AG10803 (cell line): ENCODE measurements around the gene CATSPERZ.

ENCODE experiments used
- DNase-seq: peaks from one replicate; pipeline ENCODE4 v3.0.0; 2010; ENCODE audit warnings: low read depth
- H3K4me3 ChIP-seq: 2 replicates; pipeline ENCODE4 v1.5.1; 2011; ENCODE audit warnings: mild to moderate bottlenecking, low read length, control low read depth
- TF ChIP-seq, protein P1 (sequence below): conservative IDR thresholded peaks from 2 replicates; pipeline ENCODE4 v1.5.1; 2011; ENCODE audit warnings: mild to moderate bottlenecking, low read length, control low read depth, inconsistent platforms

Gene CATSPERZ

DNA sequence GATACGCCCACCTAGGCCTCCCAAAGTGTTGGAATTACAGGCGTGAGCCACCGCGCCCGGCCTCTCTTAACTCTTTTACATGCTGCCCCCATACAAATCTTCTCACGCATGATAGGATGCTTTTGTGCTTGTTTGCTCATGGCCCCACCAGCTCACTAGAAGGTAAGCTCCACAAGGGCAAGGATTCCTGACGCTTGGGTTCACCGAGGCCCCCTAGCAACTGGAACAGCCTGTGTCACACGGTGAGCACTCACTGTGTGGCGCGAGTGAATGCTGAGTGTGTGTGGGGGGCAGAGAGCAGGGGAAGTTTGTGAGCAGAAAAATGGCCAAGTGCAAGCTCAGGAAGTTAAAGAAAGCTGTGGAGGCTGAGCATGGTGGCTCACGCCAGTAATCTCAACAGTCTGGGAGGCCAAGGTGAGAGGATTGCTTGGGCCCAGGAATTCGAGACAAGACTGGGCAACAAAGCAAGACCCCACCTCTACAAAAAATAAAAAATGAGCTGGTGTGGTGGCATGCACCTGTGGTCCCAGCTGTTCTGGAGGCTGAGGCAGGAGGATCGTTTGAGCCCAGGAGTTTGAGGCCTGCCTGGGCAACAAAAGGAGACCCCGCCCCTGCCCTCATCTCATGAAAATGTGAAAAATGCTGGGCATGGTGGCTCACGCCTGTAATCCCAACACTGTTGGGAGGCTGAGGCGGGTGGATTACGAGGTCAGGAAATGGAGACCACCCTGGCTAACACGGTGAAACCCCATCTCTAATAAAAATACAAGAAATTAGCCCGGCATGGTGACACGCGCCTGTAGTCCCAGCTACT is 18.0 kb upstream of the CATSPERZ start:
- TF ChIP-seq, protein P1, sequence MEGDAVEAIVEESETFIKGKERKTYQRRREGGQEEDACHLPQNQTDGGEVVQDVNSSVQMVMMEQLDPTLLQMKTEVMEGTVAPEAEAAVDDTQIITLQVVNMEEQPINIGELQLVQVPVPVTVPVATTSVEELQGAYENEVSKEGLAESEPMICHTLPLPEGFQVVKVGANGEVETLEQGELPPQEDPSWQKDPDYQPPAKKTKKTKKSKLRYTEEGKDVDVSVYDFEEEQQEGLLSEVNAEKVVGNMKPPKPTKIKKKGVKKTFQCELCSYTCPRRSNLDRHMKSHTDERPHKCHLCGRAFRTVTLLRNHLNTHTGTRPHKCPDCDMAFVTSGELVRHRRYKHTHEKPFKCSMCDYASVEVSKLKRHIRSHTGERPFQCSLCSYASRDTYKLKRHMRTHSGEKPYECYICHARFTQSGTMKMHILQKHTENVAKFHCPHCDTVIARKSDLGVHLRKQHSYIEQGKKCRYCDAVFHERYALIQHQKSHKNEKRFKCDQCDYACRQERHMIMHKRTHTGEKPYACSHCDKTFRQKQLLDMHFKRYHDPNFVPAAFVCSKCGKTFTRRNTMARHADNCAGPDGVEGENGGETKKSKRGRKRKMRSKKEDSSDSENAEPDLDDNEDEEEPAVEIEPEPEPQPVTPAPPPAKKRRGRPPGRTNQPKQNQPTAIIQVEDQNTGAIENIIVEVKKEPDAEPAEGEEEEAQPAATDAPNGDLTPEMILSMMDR, result no peak
- H3K4me3 ChIP-seq, result no peak overlapping the region
- no peak for DNase-seq

DNA sequence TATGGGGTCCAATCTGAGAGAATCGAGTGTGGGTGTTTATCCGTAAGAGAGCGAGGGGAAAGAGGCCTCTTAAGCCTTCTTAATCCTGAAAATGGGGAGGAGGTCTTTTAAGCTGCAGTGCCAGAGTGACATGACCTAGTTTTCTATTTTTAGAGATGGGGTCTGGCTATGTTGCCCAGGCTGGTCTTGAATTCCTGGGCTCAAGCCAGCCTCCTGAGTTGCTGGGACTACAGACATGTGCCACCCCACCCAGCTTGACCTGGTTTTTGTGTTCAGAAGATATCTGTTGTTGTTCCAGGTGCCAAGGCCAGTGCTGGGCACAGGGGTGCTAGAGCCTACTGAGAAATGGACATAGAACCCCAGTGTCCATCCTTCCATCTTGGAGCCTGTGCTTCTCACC is 17.1 kb upstream of the CATSPERZ start:
- TF ChIP-seq, protein P1, result no peak
- DNase-seq, result no peak
- H3K4me3 ChIP-seq, result peak overlapping the region; percentile 89

DNA sequence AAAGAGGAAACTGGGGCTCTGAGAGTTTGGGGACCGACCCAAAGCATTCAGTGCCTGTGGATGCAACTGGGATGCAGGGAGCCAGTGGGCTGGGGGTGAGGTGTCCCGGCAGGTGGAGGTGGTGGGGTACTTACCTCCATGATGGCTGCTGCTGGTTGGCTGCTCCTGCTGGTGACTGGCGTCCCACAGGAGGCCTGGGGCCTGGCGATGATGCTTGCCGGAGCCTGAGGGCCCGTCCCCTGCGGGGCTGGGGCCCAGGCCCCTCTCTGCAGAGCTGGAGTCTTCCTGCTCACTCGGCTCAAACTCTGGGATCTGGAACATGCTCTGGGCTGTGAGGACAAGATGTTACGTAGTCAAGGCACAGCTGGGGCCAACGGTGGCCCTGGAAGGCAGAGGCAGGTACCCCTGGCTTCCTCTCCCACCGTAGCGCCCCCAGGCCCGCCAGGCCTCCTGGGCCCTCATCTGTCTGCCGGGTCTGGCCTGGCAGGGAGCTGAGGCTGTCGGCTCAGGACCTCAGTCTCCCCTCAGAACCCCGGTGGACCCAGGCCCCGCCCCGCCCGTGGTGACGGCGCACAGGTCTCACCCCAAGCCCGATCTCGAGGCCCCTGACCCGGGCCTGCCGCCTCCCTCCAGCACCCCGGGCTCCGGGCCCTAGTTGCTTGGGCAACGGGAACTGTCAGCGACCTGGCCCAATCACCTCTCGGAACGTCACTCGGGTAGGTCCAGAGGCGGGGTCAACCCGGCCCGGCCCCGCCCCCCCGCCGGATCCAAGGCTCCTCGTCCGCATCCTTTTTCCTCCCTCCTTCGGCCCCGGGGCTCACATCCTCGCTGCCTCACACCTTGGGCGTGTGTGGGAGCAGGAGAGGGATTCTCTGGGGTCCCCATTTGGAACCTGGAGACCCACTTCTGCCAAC is 15.9 kb upstream of the CATSPERZ start, which contains the start of gene BAD:
TSS of gene BAD (minus strand) at position 618 of the 914 bp plus-strand sequence. CDS start at position 321, 297 bp downstream.
- TF ChIP-seq, protein P1, result no peak
- DNase-seq, result peak; percentile 88
- H3K4me3 ChIP-seq, result peak within 1 kb of the TSS; percentile 89

DNA sequence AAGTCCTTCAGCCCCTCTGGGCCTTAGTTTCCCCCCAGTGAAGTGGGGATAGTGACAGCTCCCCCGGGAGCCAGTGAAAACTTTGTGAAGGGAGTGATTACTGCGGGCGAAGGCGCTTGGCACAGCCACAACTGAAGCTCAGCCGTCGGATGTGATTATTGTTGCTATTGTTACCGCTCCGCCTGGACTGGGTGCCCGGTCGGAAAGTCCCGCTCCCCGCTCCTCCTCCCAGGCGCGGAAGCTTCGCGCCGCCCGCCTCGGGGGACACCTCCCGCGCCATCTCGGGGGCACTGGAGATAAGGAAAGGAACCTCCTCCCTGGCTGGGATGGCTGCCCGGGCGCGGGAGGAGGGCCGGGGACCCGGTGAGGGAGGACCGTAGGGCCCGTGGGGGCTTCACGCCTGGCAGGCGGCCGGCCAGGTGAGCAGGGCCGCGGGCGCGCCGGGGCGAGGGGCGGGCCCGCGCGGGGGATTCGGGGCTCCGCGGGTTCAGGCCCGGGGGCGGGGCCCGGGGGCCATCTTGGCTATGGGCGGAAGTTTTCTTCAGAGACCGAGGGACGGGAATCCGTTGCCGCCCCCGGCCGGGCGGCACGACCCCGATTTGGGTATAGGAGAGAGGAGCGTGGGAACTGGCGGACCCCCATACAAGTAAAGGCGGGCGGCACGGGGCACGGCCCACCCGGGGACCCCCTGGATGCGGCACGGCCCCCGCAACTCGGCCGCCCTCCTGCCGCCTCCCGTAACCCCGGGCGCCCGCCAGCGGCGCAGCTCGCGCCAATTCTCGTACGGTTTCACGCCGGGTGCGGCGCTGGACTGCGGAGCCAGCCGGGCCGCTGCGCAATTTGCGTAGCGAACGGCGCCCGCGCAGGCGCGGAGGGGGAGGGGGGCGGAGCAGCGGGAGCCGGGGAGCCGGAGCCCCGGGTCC is 14.9 kb upstream of the CATSPERZ start, which contains the start of gene GPR137:
TSS of gene GPR137 (plus strand) at position 887 of the 923 bp plus-strand sequence. CDS start 677 bp downstream, outside the sequence.
- H3K4me3 ChIP-seq, result peak within 1 kb of the TSS; percentile 89
- TF ChIP-seq, protein P1, result no peak
- peak; percentile 58 for DNase-seq

DNA sequence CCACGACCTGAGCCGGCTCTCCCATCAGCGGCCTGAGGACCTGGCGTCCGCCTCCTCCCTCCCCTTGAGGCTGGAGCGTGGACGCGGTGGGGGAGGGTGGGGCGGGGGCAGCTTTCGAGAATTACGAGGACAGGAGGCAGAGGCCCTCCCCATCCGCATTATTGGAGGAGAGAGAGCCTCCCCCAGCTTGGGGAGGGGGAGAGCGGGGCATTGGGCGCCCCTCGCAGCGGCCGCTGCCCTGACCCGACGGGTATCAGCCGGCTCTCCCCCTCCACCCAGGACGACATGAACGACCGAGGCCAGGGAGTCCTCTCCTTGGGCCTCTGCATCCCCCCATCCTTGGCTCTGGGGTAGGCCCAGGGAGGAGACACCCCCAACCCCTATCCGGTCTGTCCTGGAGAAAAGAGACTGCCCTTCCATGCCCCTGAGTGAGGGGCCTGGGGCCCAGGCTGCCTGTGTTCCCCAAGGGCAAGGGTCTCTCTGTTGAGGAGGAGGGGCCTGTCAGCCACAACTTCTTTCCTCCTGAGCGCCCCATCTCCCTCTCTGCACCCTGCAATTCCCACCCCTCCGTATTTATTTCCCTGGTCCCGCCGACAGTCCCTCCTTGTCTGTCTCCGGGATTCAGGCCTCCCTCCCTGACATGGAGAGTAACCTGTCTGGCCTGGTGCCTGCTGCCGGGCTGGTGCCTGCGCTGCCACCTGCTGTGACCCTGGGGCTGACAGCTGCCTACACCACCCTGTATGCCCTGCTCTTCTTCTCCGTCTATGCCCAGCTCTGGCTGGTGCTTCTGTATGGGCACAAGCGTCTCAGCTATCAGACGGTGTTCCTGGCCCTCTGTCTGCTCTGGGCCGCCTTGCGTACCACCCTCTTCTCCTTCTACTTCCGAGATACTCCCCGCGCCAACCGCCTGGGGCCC is 14.0 kb upstream of the CATSPERZ start:
- no peak for DNase-seq
- H3K4me3 ChIP-seq, result peak overlapping the region; percentile 70
- TF ChIP-seq, protein P1, result no peak
